ENCODE results near the gene GTPBP2.

The GTPBP2 gene

GRCh38 chr6:43623880-43624785, 4.9 kb downstream of the GTPBP2 start:
- in situ Hi-C loops (cut with HindIII; ENCODE audit: low sequenced_read_pairs) = no loop called here
- H3K4me3 ChIP-seq (ENCODE audit: low read depth, low read length) = no peak overlapping the region
- no peak for DNase-seq (ENCODE audit: low read depth, low spot score)
- no peak for TF ChIP-seq CTCF (IDR thresholded peaks at IDR 0.05; ENCODE audit: low read depth, low read length)

- DNase-seq (ENCODE audit: low read depth, low spot score) = no peak
- in situ Hi-C loops (cut with HindIII; ENCODE audit: low sequenced_read_pairs) = no loop called here
- no peak overlapping the region for H3K4me3 ChIP-seq (ENCODE audit: low read depth, low read length)
- no peak for TF ChIP-seq CTCF (IDR thresholded peaks at IDR 0.05; ENCODE audit: low read depth, low read length)
These were observed 6.5 kb downstream of the GTPBP2 start for GRCh38 chr6:43622541-43622940.

- no peak for DNase-seq (ENCODE audit: low read depth, low spot score)
- H3K4me3 ChIP-seq (ENCODE audit: low read depth, low read length) = no peak overlapping the region
- in situ Hi-C loops (cut with HindIII; ENCODE audit: low sequenced_read_pairs) = no loop called here
These were observed 7.3 kb downstream of the GTPBP2 start for GRCh38 chr6:43621836-43622180.

GRCh38 chr6:43621078-43621835, 7.8 kb downstream of the GTPBP2 start:
- TF ChIP-seq CTCF (IDR thresholded peaks at IDR 0.05; ENCODE audit: low read depth, low read length) = no peak
- in situ Hi-C loops (cut with HindIII; ENCODE audit: low sequenced_read_pairs) = no loop called here
- no peak for DNase-seq (ENCODE audit: low read depth, low spot score)
- H3K4me3 ChIP-seq (ENCODE audit: low read depth, low read length) = no peak overlapping the region

More at GRCh38 chr6:43621836-43622180, 7.3 kb downstream of the GTPBP2 start:
- no peak for TF ChIP-seq CTCF (IDR thresholded peaks at IDR 0.05; ENCODE audit: low read depth, low read length)

- H3K4me3 ChIP-seq (ENCODE audit: low read depth, low read length) = no peak overlapping the region
- DNase-seq (ENCODE audit: low read depth, low spot score) = no peak
- in situ Hi-C loops (cut with HindIII; ENCODE audit: low sequenced_read_pairs) = no loop called here
- TF ChIP-seq CTCF (IDR thresholded peaks at IDR 0.05; ENCODE audit: low read depth, low read length) = no peak
These were observed 12.2 kb downstream of the GTPBP2 start for GRCh38 chr6:43616725-43617472.

GRCh38 chr6:43614396-43614730, 14.7 kb downstream of the GTPBP2 start:
- no peak for DNase-seq (ENCODE audit: low read depth, low spot score)
- no peak overlapping the region for H3K4me3 ChIP-seq (ENCODE audit: low read depth, low read length)
- in situ Hi-C loops (cut with HindIII; ENCODE audit: low sequenced_read_pairs) = no loop called here
- no peak for TF ChIP-seq CTCF (IDR thresholded peaks at IDR 0.05; ENCODE audit: low read depth, low read length)

All from astrocyte of the spinal cord (primary cell).